ENCODE results near the gene GATAD2B. TPM values are rescaled to one million over a fixed set of nuclear protein-coding genes. Genes with fewer than 3 reads are reported as not detected.

GATAD2B gene
- total and polyA plus RNA-seq, 9 donors, result 11.2 to 73.0 (median 55.8) TPM

GRCh38 chr1:153774780-153775457 is 147.9 kb downstream of the GATAD2B start, which contains the start of gene SLC27A3:
Gene SLC27A3 (plus strand): TSS chr1:153775407. CDS start chr1:153775498, 91 bp downstream.
- no peaks in the 10 kb centered on the region for H3K36me3 ChIP-seq

GRCh38 chr1:153774026-153774595 is 148.7 kb downstream of the GATAD2B start:
- WGBS, 3 donors, result 72 to 76% (median 75%) methylated on average over 8 of the region's 8 CpGs
- intact Hi-C loops (cut with DNase I), result loop anchor here (2.0 to 10.0 kb wide), 4 partner anchors 97 to 259 kb away; partner anchors contain the start of gene NPR1 (in 3 of the 4)
- peak in 1 of 5 donors; percentile 30 for DNase-seq
- no peaks in the 10 kb centered on the region for H3K27me3 ChIP-seq
- H3K4me1 ChIP-seq (ENCODE audit: insufficient read depth), result peaks cover 6% of the 10 kb centered on the region
- no peaks in the 10 kb centered on the region for H3K36me3 ChIP-seq
- peak overlapping the region; percentile 69 to 84 for H3K27ac ChIP-seq
- TF ChIP-seq, protein P1, sequence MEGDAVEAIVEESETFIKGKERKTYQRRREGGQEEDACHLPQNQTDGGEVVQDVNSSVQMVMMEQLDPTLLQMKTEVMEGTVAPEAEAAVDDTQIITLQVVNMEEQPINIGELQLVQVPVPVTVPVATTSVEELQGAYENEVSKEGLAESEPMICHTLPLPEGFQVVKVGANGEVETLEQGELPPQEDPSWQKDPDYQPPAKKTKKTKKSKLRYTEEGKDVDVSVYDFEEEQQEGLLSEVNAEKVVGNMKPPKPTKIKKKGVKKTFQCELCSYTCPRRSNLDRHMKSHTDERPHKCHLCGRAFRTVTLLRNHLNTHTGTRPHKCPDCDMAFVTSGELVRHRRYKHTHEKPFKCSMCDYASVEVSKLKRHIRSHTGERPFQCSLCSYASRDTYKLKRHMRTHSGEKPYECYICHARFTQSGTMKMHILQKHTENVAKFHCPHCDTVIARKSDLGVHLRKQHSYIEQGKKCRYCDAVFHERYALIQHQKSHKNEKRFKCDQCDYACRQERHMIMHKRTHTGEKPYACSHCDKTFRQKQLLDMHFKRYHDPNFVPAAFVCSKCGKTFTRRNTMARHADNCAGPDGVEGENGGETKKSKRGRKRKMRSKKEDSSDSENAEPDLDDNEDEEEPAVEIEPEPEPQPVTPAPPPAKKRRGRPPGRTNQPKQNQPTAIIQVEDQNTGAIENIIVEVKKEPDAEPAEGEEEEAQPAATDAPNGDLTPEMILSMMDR (IDR thresholded peaks at IDR 0.05), result no peak
- TF ChIP-seq EP300 (IDR thresholded peaks at IDR 0.05), result no peak
- TF ChIP-seq POLR2A (IDR thresholded peaks at IDR 0.05), result no peak
- no peaks in the 10 kb centered on the region for H3K9me3 ChIP-seq
- H3K4me3 ChIP-seq, result no peak overlapping the region

More at GRCh38 chr1:153774780-153775457, 147.9 kb downstream of the GATAD2B start, which contains the start of gene SLC27A3:
- Histone ChIP-seq H3K4me3 (peak within 1 kb of the TSS; percentile 73), H3K9me3 (no peaks in the 10 kb centered on the region), H3K4me1 (ENCODE audit: insufficient read depth) (peaks cover 6% of the 10 kb centered on the region), H3K27ac (peak within 1 kb of the TSS; percentile 69 to 84), H3K27me3 (no peaks in the 10 kb centered on the region)
- peak; percentile 85 to 90 (median 87) for DNase-seq
- 0 to 1% (median 0%) methylated on average over 32 to 35 of the region's 35 CpGs for WGBS, 3 donors
- TF ChIP-seq, protein P1 (IDR thresholded peaks at IDR 0.05), result no peak
- TF ChIP-seq EP300 (IDR thresholded peaks at IDR 0.05) (no peak), POLR2A (IDR thresholded peaks at IDR 0.05) (no peak)
- intact Hi-C loops (cut with DNase I), result loop anchor here (2.0 to 10.0 kb wide), 4 partner anchors 98 to 260 kb away; partner anchors contain the start of gene NPR1 (in 3 of the 4)

DNA sequence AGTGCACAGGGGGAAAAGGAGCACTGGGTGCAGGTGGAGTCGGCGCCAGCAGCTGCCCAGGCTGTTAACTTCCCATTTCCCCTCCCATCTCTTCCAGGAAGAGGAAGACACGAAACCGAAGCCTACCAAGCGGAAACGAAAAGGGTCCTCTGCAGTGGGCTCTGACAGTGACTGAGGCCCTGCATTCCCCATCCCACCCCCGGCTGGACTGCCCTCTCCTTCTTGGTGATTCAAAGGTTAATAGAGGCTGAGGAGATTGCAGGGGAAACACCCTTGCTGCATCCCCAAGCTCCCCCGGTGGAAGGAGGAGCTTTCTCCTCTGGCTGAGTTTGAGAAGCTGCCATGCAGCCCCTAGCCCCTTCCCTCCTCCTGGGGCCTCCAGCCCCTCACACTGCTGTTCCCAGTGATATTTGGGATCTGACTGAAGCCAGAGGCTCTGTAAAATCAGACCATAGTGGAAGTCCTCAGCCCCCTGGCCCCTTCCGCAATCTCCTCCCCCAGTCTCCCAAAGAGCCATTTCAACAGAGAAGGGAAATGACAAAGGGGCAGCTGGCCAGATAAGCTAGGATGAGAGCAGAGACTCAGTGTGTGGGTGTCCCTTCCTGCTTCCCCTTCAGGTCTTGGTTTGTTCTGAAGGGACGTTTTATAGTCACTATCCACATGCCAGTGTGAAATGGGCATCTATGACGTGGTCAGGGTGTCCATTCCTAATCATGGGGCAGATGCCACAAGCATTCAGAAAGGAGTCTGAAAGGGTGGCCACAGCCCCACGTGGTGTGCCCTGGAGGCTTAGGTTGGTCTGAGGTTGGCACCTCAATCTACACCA is 149.5 kb downstream of the GATAD2B start:
- no peak overlapping the region for H3K27ac ChIP-seq
- no peak for DNase-seq
- H3K27me3 ChIP-seq, result no peaks in the 10 kb centered on the region
- WGBS, 3 donors, result 68 to 75% (median 72%) methylated on average over 12 of the region's 12 CpGs
- intact Hi-C loops (cut with DNase I), result loop anchor here in 3 of 4 donors (5.0 to 10.0 kb wide), 3 partner anchors 96 to 259 kb away; partner anchors contain the start of gene NPR1 (in 3 of the 3)
- no peaks in the 10 kb centered on the region for H3K9me3 ChIP-seq
- H3K36me3 ChIP-seq, result no peaks in the 10 kb centered on the region
- peaks cover 6% of the 10 kb centered on the region for H3K4me1 ChIP-seq (ENCODE audit: insufficient read depth)
- no peak for TF ChIP-seq EP300 (IDR thresholded peaks at IDR 0.05)
- TF ChIP-seq, protein P1 (IDR thresholded peaks at IDR 0.05), result no peak
- TF ChIP-seq POLR2A (IDR thresholded peaks at IDR 0.05), result no peak
- no peak overlapping the region for H3K4me3 ChIP-seq

Data from ovary (tissue), 9 donors.